Astrocyte of the cerebellum (primary cell): ENCODE results near the gene RDH12.
"Not testable (repeated sequence)": the region's sequence is repeated elsewhere in the genome, so short reads cannot be mapped to it uniquely, and the experiment has no call there.

Experiments
- DNase-seq: peaks from one replicate; pipeline ENCODE4 v3.0.0-alpha.2; 2011; ENCODE audit warnings: low read depth
- H3K4me3 ChIP-seq: 2 replicates; pipeline ENCODE4 v1.5.1; 2011; ENCODE audit warnings: mild to moderate bottlenecking, low read depth, low read length, moderate library complexity
- in situ Hi-C: cut with HindIII; loops from 2 replicates; pipeline ENCODE4 v1.10.0; 2017; ENCODE audit warnings: low sequenced_read_pairs
- TF ChIP-seq, protein P1 (sequence below): IDR thresholded peaks from 2 replicates; pipeline ENCODE4 v1.5.1; 2012; ENCODE audit warnings: low read length, low read depth, moderate library complexity, mild to moderate bottlenecking; ENCODE audit errors: missing control alignments

RDH12 gene

GRCh38 chr14:67703997-67704396 is 2.3 kb downstream of the RDH12 start:
- H3K4me3 ChIP-seq = no peak overlapping the region
- in situ Hi-C loops = no loop called here
- TF ChIP-seq, protein P1, sequence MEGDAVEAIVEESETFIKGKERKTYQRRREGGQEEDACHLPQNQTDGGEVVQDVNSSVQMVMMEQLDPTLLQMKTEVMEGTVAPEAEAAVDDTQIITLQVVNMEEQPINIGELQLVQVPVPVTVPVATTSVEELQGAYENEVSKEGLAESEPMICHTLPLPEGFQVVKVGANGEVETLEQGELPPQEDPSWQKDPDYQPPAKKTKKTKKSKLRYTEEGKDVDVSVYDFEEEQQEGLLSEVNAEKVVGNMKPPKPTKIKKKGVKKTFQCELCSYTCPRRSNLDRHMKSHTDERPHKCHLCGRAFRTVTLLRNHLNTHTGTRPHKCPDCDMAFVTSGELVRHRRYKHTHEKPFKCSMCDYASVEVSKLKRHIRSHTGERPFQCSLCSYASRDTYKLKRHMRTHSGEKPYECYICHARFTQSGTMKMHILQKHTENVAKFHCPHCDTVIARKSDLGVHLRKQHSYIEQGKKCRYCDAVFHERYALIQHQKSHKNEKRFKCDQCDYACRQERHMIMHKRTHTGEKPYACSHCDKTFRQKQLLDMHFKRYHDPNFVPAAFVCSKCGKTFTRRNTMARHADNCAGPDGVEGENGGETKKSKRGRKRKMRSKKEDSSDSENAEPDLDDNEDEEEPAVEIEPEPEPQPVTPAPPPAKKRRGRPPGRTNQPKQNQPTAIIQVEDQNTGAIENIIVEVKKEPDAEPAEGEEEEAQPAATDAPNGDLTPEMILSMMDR = no peak
- DNase-seq = no peak

DNA sequence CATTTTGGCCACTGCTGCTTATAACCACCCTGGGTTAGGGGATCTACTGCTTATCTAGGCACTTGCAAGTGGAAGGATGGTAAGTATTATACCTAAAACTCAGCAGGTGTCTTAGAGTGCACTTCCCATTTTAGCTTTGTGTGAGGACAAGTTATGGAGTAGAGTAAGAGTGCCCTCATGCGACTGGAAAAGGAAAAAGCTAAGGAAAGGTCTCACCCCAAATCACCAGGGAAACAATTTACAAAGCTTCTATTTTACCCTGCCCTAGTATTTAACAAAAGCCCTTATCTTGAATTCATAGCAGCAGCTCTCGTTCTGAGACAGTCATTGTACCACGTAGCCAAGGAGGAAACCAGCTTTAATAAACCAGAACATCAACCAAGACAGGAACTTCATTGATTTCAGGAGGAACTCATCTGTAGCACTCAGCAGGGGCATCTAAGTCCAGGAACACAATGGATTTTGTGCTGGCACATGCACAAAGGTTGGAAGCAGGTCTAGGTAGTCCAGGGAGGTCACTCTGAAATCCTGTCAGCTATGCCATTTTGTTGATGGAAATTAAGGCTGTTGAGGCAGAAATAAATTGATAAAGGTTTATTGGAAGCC is 2.9 kb downstream of the RDH12 start:
- peak; percentile 44 for DNase-seq

GRCh38 chr14:67705211-67705610 is 3.5 kb downstream of the RDH12 start:
- no peak overlapping the region for H3K4me3 ChIP-seq
- in situ Hi-C loops = no loop called here
- no peak for DNase-seq
- TF ChIP-seq, protein P1 = no peak

More for the DNA sequence above, 2.9 kb downstream of the RDH12 start:
- no peak overlapping the region for H3K4me3 ChIP-seq
- in situ Hi-C loops = no loop called here
- TF ChIP-seq, protein P1 = peak; percentile 79

GRCh38 chr14:67709346-67709745 is 7.7 kb downstream of the RDH12 start:
- H3K4me3 ChIP-seq, in situ Hi-C loops, DNase-seq: not testable (repeated sequence)

GRCh38 chr14:67709796-67710195 is 8.1 kb downstream of the RDH12 start:
- in situ Hi-C loops, H3K4me3 ChIP-seq, DNase-seq: not testable (repeated sequence)

DNA sequence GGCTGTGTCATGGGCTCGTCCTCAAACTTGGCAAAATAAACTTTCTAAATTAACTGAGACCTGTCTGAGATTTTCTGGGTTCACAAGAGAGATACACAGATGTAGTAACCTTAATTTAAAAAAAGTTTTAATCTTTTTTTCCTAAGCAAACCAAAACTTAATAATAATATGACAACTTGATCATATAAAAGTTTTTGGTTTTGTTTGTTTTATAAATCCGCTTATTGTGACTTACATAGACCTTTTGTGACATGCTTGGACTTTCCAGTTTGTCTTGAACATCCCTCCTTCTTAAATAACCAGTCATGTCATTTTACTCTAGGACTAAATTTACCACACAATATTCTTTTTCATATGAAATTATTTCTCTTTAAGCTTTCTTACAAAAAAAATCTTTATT is 8.5 kb downstream of the RDH12 start:
- in situ Hi-C loops = no loop called here
- DNase-seq = no peak
- H3K4me3 ChIP-seq = no peak overlapping the region
- TF ChIP-seq, protein P1 = no peak

DNA sequence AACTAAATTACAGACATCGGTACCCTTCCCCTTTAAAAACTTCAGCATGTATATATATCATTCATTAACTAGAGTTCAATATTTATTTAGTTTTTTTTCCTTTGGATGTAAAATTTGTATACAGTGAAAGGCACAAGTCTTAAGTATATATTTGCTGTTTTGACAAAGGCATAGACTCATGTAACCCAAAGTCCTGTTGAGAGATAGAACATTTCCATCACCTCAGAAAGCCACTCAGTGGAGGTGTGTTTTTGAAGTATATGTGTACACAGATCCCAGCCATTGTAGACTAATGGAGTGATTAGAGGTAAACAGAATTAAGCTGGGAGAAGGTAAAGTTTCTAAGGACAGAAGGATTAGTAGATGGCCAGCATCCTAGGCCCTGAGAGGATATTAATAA is 15.4 kb downstream of the RDH12 start:
- H3K4me3 ChIP-seq = no peak overlapping the region
- TF ChIP-seq, protein P1 = no peak
- in situ Hi-C loops = no loop called here
- DNase-seq = no peak

GRCh38 chr14:67718265-67718664 is 16.6 kb downstream of the RDH12 start:
- in situ Hi-C loops = no loop called here
- no peak for DNase-seq
- TF ChIP-seq, protein P1 = no peak
- H3K4me3 ChIP-seq = no peak overlapping the region

GRCh38 chr14:67719385-67719784 is 17.7 kb downstream of the RDH12 start:
- DNase-seq, in situ Hi-C loops, H3K4me3 ChIP-seq: not testable (repeated sequence)
